CD4-positive, alpha-beta T cell treated with Interleukin-15 for 4 hours (primary cell): Measurements from ENCODE around the gene VPS13D.

ENCODE experiments used
- DNase-seq: peaks from one replicate; pipeline ENCODE4 v3.0.0-alpha.2; 2020; ENCODE audit warnings: low spot score

VPS13D gene

GRCh38 chr1:12405325-12406210 lies 175.7 kb downstream of the VPS13D start:
- DNase-seq = no peak

DNA sequence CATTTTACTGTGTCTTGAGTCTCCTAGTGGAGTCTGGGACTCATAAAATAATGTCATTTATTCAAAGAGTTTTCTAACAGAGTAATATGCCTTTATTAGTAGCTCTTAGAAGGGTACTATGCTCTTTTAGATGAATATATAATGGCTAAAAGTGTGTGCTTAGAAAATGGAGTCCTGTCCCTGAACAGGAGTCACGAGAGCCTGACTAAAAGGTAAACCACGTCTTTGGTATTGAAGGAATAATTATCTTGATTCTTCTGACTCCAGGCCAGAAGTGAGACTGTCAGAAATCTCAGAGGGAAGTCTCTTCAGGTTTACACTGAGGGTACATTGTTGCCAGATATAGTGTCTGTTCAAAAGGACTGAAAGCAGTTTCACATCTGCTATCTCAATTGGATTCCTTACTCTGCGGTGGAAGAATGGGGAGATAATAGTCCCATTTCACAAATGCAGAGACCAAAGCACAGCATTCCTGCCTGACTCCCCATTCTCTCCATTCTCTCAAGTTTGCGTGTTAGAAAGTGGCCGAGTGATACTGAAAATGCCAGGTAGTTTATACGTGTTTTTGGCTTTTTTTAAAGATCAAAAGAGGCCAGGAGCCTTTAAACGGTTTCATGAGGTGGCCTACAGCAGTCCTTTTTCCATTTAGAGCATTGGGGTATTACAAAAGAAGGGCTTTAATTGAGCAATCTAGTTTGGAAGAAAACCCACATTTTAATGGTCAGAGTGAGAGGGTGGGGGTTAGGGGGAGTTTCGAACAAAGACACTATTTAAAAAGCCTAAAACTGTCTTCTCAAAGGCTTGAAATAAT lies 176.6 kb downstream of the VPS13D start:
- DNase-seq = no peak

DNA sequence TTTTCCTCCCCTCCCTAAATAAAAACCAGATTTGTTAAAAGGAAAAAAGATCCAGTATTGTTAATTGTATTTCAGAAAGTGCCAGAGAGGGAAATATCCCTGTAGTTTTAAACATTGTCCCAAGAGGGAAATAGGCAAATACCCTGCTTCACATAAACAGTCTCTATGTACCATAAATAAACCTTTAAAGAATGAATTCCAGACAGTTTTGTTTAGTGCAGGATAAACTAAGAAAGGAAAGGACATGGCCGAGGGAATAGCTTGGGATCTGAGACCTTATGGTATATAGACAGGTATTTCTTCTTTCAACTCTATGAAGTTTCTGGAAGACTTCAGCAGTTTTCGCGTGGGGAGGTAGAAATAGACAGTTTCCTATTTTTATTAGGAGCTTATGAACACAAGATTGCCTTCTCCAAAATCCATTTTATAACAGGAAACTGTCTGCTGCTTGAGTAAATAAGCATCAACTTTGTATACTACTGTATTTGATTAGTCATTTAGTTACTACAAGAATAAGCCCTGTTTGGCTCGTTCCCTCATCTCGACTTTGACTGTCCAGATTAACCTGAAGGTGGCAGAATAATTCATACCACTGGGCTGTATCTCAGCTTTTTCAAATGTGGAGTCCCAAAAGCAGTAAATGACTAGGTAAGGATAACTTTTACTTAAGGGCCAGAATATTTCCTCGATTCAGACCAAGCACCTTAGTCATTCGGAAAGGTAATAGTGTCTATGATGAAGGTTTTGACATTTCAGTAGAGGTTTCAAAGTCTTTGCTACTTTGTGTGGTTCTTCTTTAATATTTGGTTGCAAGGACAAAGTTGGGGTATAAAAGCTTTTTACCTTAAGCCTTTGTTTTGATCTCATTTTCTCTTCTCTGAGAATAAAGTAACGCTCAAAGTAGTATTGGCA lies 177.5 kb downstream of the VPS13D start:
- DNase-seq = peak; percentile 58

DNA sequence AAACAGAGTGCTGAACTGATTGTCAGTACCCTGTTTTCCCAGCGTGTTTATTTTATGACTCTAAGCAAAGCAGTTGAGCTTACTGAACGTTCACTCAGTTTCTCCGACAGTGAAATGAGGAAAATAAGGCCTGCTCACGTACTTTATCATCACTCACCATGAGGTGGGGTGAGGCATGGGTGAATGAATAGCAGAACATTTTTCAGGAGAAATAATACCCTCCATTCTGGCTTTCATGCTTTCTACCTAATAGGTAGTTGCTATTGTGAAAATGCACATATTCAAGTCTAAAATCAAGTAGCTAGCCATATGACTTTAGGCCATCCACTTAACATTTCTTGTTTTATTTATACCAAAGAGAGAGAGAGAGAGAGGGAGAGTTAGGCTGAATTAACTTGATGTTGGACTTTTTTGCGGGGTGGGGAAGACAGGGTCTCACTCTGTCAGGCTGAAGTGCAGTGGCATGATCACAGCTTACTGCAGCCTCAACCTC lies 178.2 kb downstream of the VPS13D start:
- no peak for DNase-seq

DNA sequence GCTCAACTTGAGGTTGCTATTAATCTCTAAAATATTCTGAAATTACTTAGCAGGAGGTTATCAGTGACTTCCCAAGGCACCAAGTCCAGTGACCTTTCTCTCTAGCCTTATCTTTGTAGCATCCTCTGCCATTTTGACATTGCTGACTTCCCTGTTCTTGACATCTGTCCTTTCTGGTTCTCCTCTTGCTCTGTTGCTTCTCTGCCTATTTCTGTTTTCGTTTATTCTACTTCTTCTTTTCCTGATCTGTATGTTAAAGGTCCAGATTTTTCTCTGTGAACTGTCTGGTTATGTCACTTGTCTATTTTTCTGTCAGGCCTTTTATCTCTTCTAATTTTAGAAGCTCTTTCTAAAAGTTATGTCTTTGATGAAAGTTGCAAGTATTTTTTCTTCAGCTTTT lies 178.8 kb downstream of the VPS13D start:
- no peak for DNase-seq

- no peak for DNase-seq
Observed at GRCh38 chr1:12409681-12410080, 179.9 kb downstream of the VPS13D start.

DNA sequence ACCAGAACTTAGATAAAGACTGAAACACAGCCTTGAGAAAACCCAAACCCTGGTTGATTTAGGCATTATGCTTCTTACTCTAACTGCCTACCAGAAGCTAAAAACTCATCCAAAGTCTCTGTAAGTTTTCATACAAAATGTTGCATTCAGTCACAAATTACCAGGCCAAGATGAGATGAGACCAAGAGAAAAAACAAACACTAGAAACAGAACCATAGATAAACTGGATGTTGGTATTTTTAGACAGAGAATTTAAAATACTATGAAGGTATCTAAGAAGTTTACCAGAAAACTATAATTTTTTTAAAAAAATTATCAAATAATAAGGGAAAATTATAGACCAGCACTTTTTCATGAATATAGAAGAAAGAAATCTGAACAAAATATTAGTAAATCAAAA lies 180.5 kb downstream of the VPS13D start:
- DNase-seq = no peak

GRCh38 chr1:12411098-12411497 lies 181.3 kb downstream of the VPS13D start:
- no peak for DNase-seq

DNA sequence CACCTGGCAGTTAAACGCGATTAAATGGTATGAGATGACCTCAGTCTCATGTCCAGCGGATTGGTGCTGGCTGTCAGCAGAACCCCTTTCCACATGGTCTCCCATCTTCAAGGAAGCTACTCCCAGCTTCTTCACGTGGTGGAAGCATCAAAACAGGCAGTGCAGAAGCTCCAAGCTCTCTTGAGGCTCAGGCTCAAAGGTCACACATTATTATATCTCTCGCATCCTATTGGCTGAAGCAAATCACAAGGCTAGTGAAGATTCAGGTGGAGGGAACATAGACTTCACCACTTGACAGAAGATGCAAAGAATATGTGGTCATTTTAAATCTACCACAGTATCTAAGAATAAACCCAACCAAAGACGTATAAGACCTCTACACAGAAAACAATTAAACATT lies 181.9 kb downstream of the VPS13D start:
- DNase-seq = no peak

GRCh38 chr1:12412439-12412838 lies 182.6 kb downstream of the VPS13D start:
- DNase-seq = no peak

GRCh38 chr1:12413664-12414410 lies 184.0 kb downstream of the VPS13D start:
- DNase-seq = no peak

- DNase-seq = no peak
Observed at GRCh38 chr1:12414444-12415018, 184.7 kb downstream of the VPS13D start.

DNA sequence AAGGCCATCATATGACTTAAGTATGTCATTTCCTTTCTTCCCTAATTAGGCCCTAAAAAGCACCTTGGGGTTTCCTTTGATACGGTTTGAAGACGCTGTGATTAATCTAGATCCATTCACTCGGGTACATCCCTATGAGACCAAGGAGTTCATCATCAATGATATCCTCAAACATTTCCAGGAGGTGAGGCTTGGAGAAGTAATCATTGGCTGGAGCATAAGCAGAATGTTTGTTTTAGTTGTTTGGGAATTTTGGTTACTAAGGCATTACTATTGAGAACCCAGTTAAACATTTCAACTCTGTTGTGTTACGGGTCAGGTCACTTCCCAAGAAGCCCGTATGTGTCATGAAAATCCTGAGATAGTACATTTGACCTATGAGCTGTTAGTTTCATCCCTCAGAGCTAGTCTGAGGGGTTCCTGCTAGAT lies 185.2 kb downstream of the VPS13D start:
- no peak for DNase-seq

DNA sequence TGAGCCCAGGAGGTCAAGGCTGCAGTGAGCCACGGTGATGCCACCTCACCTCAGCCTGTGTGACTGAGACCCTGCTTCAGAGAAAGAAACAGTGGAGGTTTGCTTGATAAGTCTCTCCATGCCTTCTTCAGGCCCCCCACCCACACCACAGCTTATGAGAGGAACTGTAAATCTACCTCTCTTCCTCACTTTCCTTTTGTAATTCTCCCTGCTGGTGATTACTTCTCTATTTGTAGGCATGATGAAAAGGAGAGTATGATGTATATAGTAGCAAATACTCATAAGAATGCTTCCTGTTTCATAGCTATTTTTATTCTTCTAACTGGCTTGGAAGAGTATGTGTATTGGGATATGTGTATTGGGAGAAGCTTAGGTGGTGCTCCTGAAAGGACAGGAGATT lies 186.3 kb downstream of the VPS13D start:
- DNase-seq = no peak

- no peak for DNase-seq
Observed at GRCh38 chr1:12416744-12417143, 186.9 kb downstream of the VPS13D start.

DNA sequence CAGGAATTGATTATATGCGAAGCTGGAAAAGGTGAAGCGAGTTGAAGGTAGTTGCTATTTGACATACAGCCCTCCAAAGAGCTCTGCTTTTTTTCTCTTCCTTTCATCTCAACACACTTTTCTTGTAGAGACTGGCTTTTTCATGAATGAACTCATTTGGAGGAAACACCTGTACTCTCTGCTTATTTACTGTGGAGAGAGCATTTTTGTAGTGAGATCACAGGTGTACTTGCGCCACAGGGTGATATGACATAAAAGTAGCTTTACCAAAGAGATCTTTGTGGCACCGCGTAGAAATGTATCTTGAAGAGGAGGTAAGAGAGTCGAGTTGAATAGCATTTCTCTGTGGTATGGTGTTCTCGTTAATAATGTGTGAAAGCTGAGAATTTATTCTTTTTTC lies 187.6 kb downstream of the VPS13D start:
- no peak for DNase-seq

GRCh38 chr1:12420171-12420570 lies 190.3 kb downstream of the VPS13D start:
- DNase-seq = no peak

GRCh38 chr1:12422488-12422887 lies 192.7 kb downstream of the VPS13D start:
- DNase-seq = no peak

DNA sequence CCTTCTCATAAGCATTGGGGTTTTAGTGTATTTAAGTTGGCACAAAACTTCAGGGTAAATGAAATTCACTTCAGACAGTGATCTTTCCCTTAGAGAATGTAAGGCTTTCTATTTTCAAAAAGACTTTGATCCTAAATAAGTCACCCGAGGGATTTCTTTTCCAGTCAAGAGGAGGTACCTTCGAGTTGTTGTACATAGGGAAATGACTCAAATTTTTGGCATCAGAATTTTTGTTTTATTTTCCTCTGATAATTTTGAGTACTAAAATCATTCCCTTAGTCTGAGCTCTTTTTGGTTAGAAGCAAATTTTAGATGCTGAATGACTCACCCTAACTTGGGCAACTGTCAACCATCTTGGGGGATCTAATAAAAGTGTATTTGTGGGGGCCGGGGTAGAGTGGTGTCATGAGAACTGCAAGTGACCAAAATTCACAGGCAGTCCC lies 194.3 kb downstream of the VPS13D start:
- no peak for DNase-seq

- DNase-seq = no peak
Observed at GRCh38 chr1:12424793-12425192, 195.0 kb downstream of the VPS13D start.

DNA sequence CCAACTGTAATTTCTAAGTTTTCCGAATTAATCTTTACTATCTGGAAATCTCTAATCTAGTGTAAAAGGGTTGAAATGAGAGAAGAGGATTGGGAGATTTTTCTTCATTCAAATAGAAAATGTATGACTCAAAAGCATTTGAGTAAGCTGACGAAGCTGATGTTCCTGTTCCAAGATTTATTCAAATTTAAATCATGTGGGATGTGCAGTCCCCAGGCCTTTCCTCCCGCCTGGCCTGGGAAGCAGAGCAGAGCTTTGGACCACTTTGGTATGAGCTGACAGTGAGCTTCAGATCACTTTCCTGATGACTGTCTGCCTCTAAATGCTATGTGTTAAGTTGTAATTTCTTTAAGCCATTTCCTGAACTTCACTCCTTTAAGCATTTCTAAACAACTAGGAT lies 196.2 kb downstream of the VPS13D start:
- no peak for DNase-seq
